ENCODE data around the gene NCMAP. TPM values are rescaled to one million over a fixed set of nuclear protein-coding genes. Genes with fewer than 3 reads are reported as not detected.
"Not testable (repeated sequence)": the region's sequence is repeated elsewhere in the genome, so short reads cannot be mapped to it uniquely, and the experiment has no call there.

NCMAP gene
- total RNA-seq, 2 experiments from 2014 or later, result 0.20 to 0.31 TPM

DNA sequence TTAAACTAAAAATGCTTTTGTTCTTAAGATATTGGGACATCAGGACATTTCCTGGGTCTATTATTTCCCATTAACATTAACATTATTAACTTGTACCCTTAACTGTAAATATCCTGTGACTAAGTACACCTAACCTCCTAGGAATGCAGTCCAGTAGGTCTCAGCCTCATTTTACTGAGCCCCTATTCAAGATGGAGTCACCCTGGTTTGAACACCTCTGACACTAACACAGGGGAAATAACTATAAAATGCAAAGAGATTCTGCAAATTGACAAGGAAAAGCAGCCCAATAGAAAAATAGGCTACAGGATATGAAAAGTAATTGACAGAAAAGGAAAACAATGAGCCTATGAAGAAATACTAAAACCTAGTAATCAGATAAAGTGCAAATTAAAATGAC is 11.6 kb upstream of the NCMAP start:
- Mint-ChIP-seq H3K4me3 (no peak overlapping the region), H3K27ac (no peak overlapping the region), H3K27me3 (ENCODE audit: low read depth) (no peaks in the 10 kb centered on the region), H3K9me3 (no peaks in the 10 kb centered on the region), H3K36me3 (ENCODE audit: low read depth) (no peaks in the 10 kb centered on the region), H3K4me1 (ENCODE audit: low read depth) (peaks cover 55% of the 10 kb centered on the region)
- CTCF ChIA-PET, result interaction anchor here (3.7 kb wide), 1 partner anchor 43 kb away, joined by 22 read pairs; no protein-coding TSS in a partner anchor
- intact Hi-C loops (cut with micrococcal nuclease), result loop anchor here (5.0 kb wide), 2 partner anchors 222 to 562 kb away; partner anchors contain the start of gene SRSF10
- no peak for DNase-seq

DNA sequence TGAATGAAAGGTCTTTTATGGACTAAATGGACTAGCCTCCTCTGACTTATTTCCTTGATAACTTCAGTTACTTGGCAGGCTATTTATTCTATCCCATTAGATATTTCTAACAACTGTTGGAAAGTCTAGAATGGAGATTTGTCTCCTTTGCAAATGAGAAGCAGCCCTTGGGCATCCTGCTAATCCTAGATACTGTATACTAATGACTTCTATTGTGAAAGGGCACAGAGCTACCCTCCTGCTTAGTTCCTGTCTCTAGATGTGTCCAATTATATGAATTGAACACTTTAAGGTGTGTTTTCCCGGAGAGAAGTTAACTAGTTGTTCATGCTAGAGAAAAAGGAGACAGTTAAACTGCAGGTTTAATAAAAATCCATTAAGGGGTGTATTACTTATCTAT is 10.2 kb upstream of the NCMAP start:
- CTCF ChIA-PET, result interaction anchor here (0.8 kb wide), 1 partner anchor 42 kb away, joined by 4 read pairs; no protein-coding TSS in a partner anchor
- Mint-ChIP-seq H3K27ac (no peak overlapping the region), H3K4me1 (ENCODE audit: low read depth) (peaks cover 41% of the 10 kb centered on the region), H3K27me3 (ENCODE audit: low read depth) (no peaks in the 10 kb centered on the region), H3K4me3 (no peak overlapping the region), H3K36me3 (ENCODE audit: low read depth) (no peaks in the 10 kb centered on the region), H3K9me3 (no peaks in the 10 kb centered on the region)
- intact Hi-C loops (cut with micrococcal nuclease), result no loop called here
- no peak for DNase-seq

- DNase-seq, result no peak
- no peak overlapping the region for H3K27ac Mint-ChIP-seq
- peaks cover 25% of the 10 kb centered on the region for H3K4me1 Mint-ChIP-seq (ENCODE audit: low read depth)
- H3K36me3 Mint-ChIP-seq (ENCODE audit: low read depth), result no peaks in the 10 kb centered on the region
- H3K27me3 Mint-ChIP-seq (ENCODE audit: low read depth), result no peaks in the 10 kb centered on the region
- CTCF ChIA-PET, result interaction anchor here (0.7 to 3.2 kb wide), 2 partner anchors 40 to 346 kb away, joined by 5 to 16 read pairs; no protein-coding TSS in a partner anchor
- no peak overlapping the region for H3K4me3 Mint-ChIP-seq
- no peaks in the 10 kb centered on the region for H3K9me3 Mint-ChIP-seq
- intact Hi-C loops (cut with micrococcal nuclease), result no loop called here
Measured at GRCh38 chr1:24547195-24547594, 8.7 kb upstream of the NCMAP start.

DNA sequence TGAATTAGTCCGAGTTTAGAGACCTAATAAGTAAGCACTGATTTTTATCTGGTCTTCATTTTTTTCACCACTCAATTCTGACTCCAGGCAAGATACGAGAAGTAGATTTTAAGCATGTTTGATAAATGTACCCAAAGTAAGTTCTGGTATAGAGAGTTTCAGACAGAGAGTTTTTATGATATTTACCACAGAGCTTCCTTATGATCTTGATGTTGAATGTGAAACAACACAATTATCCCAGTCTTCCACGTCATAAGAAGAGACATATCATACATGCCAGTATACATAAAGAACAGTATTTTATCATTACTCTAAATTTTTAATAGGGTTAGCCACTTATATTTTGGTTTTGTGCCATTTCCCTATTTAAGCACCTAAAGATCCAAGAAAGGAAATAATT is 7.8 kb upstream of the NCMAP start:
- CTCF ChIA-PET, result interaction anchor here (3.2 kb wide), 1 partner anchor 39 kb away, joined by 16 read pairs; no protein-coding TSS in a partner anchor
- no peaks in the 10 kb centered on the region for H3K9me3 Mint-ChIP-seq
- no peak overlapping the region for H3K27ac Mint-ChIP-seq
- no peak overlapping the region for H3K4me3 Mint-ChIP-seq
- no peak for DNase-seq
- no peaks in the 10 kb centered on the region for H3K27me3 Mint-ChIP-seq (ENCODE audit: low read depth)
- no peaks in the 10 kb centered on the region for H3K36me3 Mint-ChIP-seq (ENCODE audit: low read depth)
- H3K4me1 Mint-ChIP-seq (ENCODE audit: low read depth), result peaks cover 20% of the 10 kb centered on the region
- intact Hi-C loops (cut with micrococcal nuclease), result no loop called here

DNA sequence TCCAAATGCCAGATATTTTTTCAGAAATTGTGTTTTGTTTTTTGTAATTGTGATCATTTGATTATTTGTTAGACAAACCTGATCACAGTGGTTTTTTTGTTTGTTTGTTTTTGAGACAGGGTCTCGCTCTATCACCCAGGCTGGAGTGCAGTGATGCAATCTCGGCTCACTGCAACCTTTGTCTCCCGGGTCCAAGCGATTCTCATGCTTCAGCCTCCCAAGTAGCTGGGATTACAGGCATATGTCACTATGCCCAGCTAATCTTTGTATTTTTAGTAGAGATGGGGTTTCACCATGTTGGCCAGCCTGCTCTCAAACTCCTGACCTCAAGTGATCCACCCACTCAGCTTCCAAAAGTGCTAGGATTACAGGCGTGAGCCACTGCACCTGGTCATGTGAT is 6.7 kb upstream of the NCMAP start:
- intact Hi-C loops (cut with micrococcal nuclease); H3K9me3 Mint-ChIP-seq; H3K27me3 Mint-ChIP-seq (ENCODE audit: low read depth); H3K27ac Mint-ChIP-seq; H3K36me3 Mint-ChIP-seq (ENCODE audit: low read depth); H3K4me3 Mint-ChIP-seq; DNase-seq: not testable (repeated sequence)
- CTCF ChIA-PET, result interaction anchor here (3.2 kb wide), 1 partner anchor 38 kb away, joined by 16 read pairs; no protein-coding TSS in a partner anchor
- H3K4me1 Mint-ChIP-seq (ENCODE audit: low read depth), result peaks cover 18% of the 10 kb centered on the region

DNA sequence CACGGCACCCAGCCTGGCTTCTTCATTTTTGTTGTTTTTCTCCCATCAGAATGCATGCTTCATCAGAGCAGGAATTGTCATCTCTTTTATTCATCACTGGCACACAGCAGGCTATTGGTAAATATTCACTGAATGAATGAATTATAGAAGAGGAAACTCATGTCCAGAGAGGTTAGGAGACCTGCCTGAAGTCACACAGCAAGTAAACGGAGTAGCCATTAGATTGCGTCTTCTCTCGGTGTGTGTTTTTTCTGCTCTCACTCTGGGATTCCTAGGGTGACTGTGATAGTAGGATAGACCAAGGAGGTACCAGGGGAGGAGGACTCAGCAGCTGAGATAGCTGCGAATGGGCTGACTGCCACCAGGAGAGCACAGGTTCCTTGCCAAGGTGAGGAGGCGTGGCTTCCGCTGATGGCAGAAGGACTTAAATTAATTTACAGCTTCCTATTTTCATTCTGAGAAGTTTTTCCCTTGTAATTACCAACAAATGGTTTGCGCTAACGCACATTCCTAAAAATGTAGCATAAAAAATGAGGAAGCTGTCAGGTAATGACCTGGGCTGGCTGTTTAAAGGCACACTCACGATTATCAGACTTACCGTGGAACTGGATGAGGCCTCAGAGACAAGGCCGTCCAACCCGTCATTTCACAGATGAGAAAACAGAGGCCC is 4.5 kb upstream of the NCMAP start:
- Mint-ChIP-seq H3K36me3 (ENCODE audit: low read depth) (no peaks in the 10 kb centered on the region), H3K27ac (no peak overlapping the region), H3K4me1 (ENCODE audit: low read depth) (peaks cover 10% of the 10 kb centered on the region), H3K9me3 (no peaks in the 10 kb centered on the region), H3K4me3 (no peak overlapping the region), H3K27me3 (ENCODE audit: low read depth) (peaks cover 3% of the 10 kb centered on the region)
- CTCF ChIA-PET, result no interaction called here
- intact Hi-C loops (cut with micrococcal nuclease), result no loop called here
- DNase-seq, result no peak

DNA sequence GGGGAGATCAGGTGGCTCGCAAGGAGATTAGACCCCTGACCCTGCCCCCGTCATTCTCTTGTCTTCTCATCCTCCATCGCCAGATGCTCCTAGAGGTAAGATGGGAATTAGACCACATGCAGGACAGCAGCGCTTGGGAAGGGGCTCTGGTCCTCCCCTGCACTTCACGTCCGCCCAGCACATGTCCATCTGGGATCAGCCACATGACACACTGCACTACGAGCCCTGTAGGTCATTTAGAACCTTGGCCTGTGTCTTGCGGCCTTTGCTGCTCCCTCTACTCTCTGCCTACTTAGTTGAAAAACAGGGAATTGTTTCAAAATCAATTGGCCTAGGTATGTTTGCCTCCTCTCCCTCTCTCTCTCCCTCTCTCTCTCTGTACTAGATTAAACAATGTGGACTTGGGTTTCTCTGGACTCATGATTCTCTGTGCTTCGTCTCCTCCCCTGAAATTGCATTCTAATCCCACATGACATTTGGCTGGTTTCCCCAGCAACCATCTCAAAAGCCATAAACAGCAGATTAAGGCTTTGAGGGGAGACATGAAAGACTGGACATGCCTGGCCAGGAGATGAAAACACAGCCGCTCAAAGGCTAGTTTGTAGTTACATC is 3.8 kb upstream of the NCMAP start:
- H3K4me3 Mint-ChIP-seq, result no peak overlapping the region
- intact Hi-C loops (cut with micrococcal nuclease), result no loop called here
- H3K9me3 Mint-ChIP-seq, result no peaks in the 10 kb centered on the region
- no peaks in the 10 kb centered on the region for H3K36me3 Mint-ChIP-seq (ENCODE audit: low read depth)
- H3K27me3 Mint-ChIP-seq (ENCODE audit: low read depth), result peaks cover 3% of the 10 kb centered on the region
- peaks cover 14% of the 10 kb centered on the region for H3K4me1 Mint-ChIP-seq (ENCODE audit: low read depth)
- CTCF ChIA-PET, result no interaction called here
- H3K27ac Mint-ChIP-seq, result no peak overlapping the region
- no peak for DNase-seq

GRCh38 chr1:24553931-24554330 is 2.0 kb upstream of the NCMAP start:
- no peak for DNase-seq
- peaks cover 3% of the 10 kb centered on the region for H3K27me3 Mint-ChIP-seq (ENCODE audit: low read depth)
- H3K9me3 Mint-ChIP-seq, result no peaks in the 10 kb centered on the region
- H3K36me3 Mint-ChIP-seq (ENCODE audit: low read depth), result no peaks in the 10 kb centered on the region
- intact Hi-C loops (cut with micrococcal nuclease), result no loop called here
- CTCF ChIA-PET, result no interaction called here
- H3K4me1 Mint-ChIP-seq (ENCODE audit: low read depth), result peaks cover 13% of the 10 kb centered on the region
- no peak overlapping the region for H3K27ac Mint-ChIP-seq
- no peak overlapping the region for H3K4me3 Mint-ChIP-seq

GRCh38 chr1:24554714-24555113 is 1.2 kb upstream of the NCMAP start:
- Mint-ChIP-seq H3K9me3 (no peaks in the 10 kb centered on the region), H3K27ac (no peak overlapping the region), H3K4me1 (ENCODE audit: low read depth) (peaks cover 12% of the 10 kb centered on the region), H3K27me3 (ENCODE audit: low read depth) (peaks cover 3% of the 10 kb centered on the region), H3K4me3 (no peak overlapping the region), H3K36me3 (ENCODE audit: low read depth) (no peaks in the 10 kb centered on the region)
- CTCF ChIA-PET, result interaction anchor here (1.2 to 1.7 kb wide), 3 partner anchors 12 to 33 kb away, joined by 3 to 8 read pairs (median 3); no protein-coding TSS in a partner anchor
- DNase-seq, result no peak
- intact Hi-C loops (cut with micrococcal nuclease), result no loop called here

GRCh38 chr1:24556414-24556795 is 518 bp downstream of the NCMAP start:
- Mint-ChIP-seq H3K4me1 (ENCODE audit: low read depth) (peaks cover 12% of the 10 kb centered on the region), H3K9me3 (no peaks in the 10 kb centered on the region), H3K27me3 (ENCODE audit: low read depth) (peaks cover 3% of the 10 kb centered on the region), H3K27ac (no peak overlapping the region), H3K36me3 (ENCODE audit: low read depth) (no peaks in the 10 kb centered on the region), H3K4me3 (peak overlapping the region; percentile 59)
- intact Hi-C loops (cut with micrococcal nuclease), result no loop called here
- CTCF ChIA-PET, result no interaction called here
- DNase-seq, result no peak

DNA sequence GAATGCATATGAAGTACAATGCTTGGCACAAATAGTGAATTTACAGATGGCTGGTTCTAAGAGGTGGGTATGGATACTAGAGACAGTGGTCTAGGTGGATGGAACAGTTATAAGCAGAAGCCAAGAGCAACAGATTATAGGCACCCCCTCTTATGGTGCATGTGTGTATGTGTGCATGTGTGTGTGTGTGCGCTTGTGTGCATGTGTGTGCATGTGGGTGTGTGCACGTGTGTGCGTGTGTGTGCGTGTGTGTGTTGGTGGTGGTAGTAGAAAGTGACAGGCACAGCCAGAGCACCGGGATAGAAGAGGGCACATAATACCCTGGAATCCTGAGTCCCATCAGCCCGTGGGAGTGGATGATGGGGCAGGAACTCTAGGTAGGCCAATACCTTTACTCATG is 1.3 kb downstream of the NCMAP start:
- no peak overlapping the region for H3K27ac Mint-ChIP-seq
- CTCF ChIA-PET, result interaction anchor here (1.6 kb wide), 1 partner anchor 30 kb away, joined by 6 read pairs; no protein-coding TSS in a partner anchor
- H3K27me3 Mint-ChIP-seq (ENCODE audit: low read depth), result peaks cover 3% of the 10 kb centered on the region
- no peaks in the 10 kb centered on the region for H3K9me3 Mint-ChIP-seq
- no peaks in the 10 kb centered on the region for H3K36me3 Mint-ChIP-seq (ENCODE audit: low read depth)
- no peak for DNase-seq
- peaks cover 12% of the 10 kb centered on the region for H3K4me1 Mint-ChIP-seq (ENCODE audit: low read depth)
- no peak overlapping the region for H3K4me3 Mint-ChIP-seq
- intact Hi-C loops (cut with micrococcal nuclease), result no loop called here

DNA sequence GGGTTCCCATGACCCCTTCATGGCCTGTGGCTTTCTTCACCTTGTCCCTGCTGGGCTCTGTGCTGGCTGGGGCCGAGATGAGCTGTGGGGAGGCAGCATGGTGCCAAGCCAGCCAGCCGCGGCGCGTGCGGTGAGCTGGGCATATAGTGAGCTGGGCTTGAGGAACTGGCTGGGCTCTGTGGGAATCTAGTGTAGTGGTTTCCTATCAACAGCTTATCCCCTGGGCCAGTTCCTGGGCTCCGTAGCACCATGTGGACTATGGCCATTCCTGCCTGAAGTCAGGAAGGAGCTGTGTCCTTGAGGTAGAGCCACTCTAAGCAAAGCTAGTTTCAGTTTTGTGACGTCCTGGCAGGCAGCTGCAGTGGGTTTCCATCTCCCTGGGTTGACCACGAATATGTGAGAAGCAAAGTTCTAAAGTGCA is 1.8 kb downstream of the NCMAP start:
- Mint-ChIP-seq H3K4me3 (no peak overlapping the region), H3K27ac (no peak overlapping the region)

GRCh38 chr1:24558455-24558854 is 2.6 kb downstream of the NCMAP start:
- CTCF ChIA-PET, result interaction anchor here (0.9 to 1.6 kb wide), 2 partner anchors 23 to 29 kb away, joined by 4 to 6 read pairs; no protein-coding TSS in a partner anchor
- Mint-ChIP-seq H3K27ac (no peak overlapping the region), H3K9me3 (no peaks in the 10 kb centered on the region), H3K4me3 (no peak overlapping the region), H3K27me3 (ENCODE audit: low read depth) (peaks cover 3% of the 10 kb centered on the region), H3K36me3 (ENCODE audit: low read depth) (no peaks in the 10 kb centered on the region), H3K4me1 (ENCODE audit: low read depth) (peaks cover 15% of the 10 kb centered on the region)
- no peak for DNase-seq
- intact Hi-C loops (cut with micrococcal nuclease), result no loop called here

More for the DNA sequence above, 1.8 kb downstream of the NCMAP start:
- CTCF ChIA-PET, result interaction anchor here (0.9 to 1.6 kb wide), 2 partner anchors 22 to 29 kb away, joined by 4 to 6 read pairs; no protein-coding TSS in a partner anchor
- H3K4me1 Mint-ChIP-seq (ENCODE audit: low read depth), result peaks cover 13% of the 10 kb centered on the region
- no peaks in the 10 kb centered on the region for H3K9me3 Mint-ChIP-seq
- no peak for DNase-seq
- peaks cover 3% of the 10 kb centered on the region for H3K27me3 Mint-ChIP-seq (ENCODE audit: low read depth)
- intact Hi-C loops (cut with micrococcal nuclease), result no loop called here
- no peaks in the 10 kb centered on the region for H3K36me3 Mint-ChIP-seq (ENCODE audit: low read depth)

Data from activated naive CD4-positive, alpha-beta T cell treated with anti-CD3 and anti-CD28 coated beads for 36 hours (primary cell).